GM12878 (cell line): ENCODE data around the gene TMEM114. TPM values are rescaled to one million over a fixed set of nuclear protein-coding genes. Genes with fewer than 3 reads are reported as not detected.

ENCODE experiments used
- ATAC-seq: fragments of 200-7000 bp; cut with Tn5 transposase; 3 replicates; pipeline ENCODE4 v1.9.1; 2020; ENCODE audit warnings: mild to moderate bottlenecking, moderate library complexity
- BruUV-seq: library from RNA; stranded (reverse); fragments of 400-500 nt; replicated peaks from 2 replicates; lab custom pipeline; 2021; lab: Mats Ljungman, UMichigan
- CTCF ChIA-PET: fragments of 300-600 bp; sonication (Branson Sonifier 250); formaldehyde crosslinking; extraction: SDS; loops from one replicate; lab custom pipeline; 2021; ENCODE audit warnings: inconsistent platforms; lab: Yijun Ruan, JAX
- POLR2A ChIA-PET: fragments of 350-600 bp; formaldehyde crosslinking; extraction: SDS; loops from one replicate; lab custom pipeline; 2021; ENCODE audit warnings: inconsistent platforms; lab: Charles Lee
- RAD21 ChIA-PET: fragments of 300-600 bp; sonication (Branson Sonifier 250); formaldehyde crosslinking; loops from one replicate; lab custom pipeline; 2023; ENCODE audit warnings: antibody characterized with exemption; ENCODE audit not compliant: unreplicated experiment; lab: Charles Lee
- SMC1A ChIA-PET: fragments of 300-600 bp; sonication (Branson Sonifier 250); formaldehyde crosslinking; loops from one replicate; lab custom pipeline; 2023; ENCODE audit not compliant: unreplicated experiment, uncharacterized antibody; lab: Charles Lee
- DNase-seq: peaks from one replicate; pipeline ENCODE4 v3.0.0-alpha.2; 2011; ENCODE audit warnings: low read depth, low spot score
- FAIRE-seq: peaks from 3 replicates; lab custom pipeline; 2011; peaks lifted over from hg19 to GRCh38; lab: Jason Lieb, UNC
- H2AFZ ChIP-seq: 2 replicates; pipeline ENCODE4 v1.6.0; 2011; ENCODE audit warnings: low read depth, low read length, control low read depth; ENCODE audit not compliant: control insufficient read depth
- H3K27ac ChIP-seq: 2 replicates; pipeline ENCODE4 v1.5.1; 2011; ENCODE audit warnings: control low read depth; ENCODE audit not compliant: control insufficient read depth, insufficient read depth
- H3K27me3 ChIP-seq, 2 experiments: replicated peaks in 1 of 2; 2 replicates each; pipeline versions ENCODE4 v1.6.0 to v1.6.1; 2011; ENCODE audit warnings: low read length in 1 of 2; ENCODE audit not compliant: control insufficient read depth in 2 of 2, insufficient read depth in 2 of 2
- H3K36me3 ChIP-seq, 2 experiments: 2 replicates each; pipeline ENCODE4 v1.5.1; 2011; ENCODE audit warnings: low read length in 1 of 2; ENCODE audit not compliant: control insufficient read depth in 2 of 2, insufficient read depth in 2 of 2
- H3K4me1 ChIP-seq: 2 replicates; pipeline ENCODE4 v1.6.1; 2011; ENCODE audit warnings: mild to moderate bottlenecking, low read length, moderate library complexity, mixed read lengths; ENCODE audit not compliant: control insufficient read depth, insufficient read depth
- H3K4me2 ChIP-seq: 2 replicates; pipeline ENCODE4 v1.6.0; 2011; ENCODE audit warnings: control low read depth; ENCODE audit not compliant: control insufficient read depth, insufficient read depth
- H3K4me3 ChIP-seq: fragments of 200-600 bp; sonication (generic); 2 replicates; pipeline ENCODE4 v1.5.1; 2016
- H3K79me2 ChIP-seq: 2 replicates; pipeline ENCODE4 v1.6.0; 2011; ENCODE audit warnings: low read length; ENCODE audit not compliant: control insufficient read depth, insufficient read depth
- H3K9ac ChIP-seq: 2 replicates; pipeline ENCODE4 v1.8.0; 2011; ENCODE audit warnings: low read length, control low read depth, mixed read lengths; ENCODE audit not compliant: control insufficient read depth, insufficient read depth
- H3K9me3 ChIP-seq: replicated peaks from 3 replicates; pipeline ENCODE4 v1.5.1; 2011; ENCODE audit warnings: mild to moderate bottlenecking, low read length; ENCODE audit not compliant: control insufficient read depth, insufficient read depth
- H4K20me1 ChIP-seq: 2 replicates; pipeline ENCODE4 v1.6.0; 2011; ENCODE audit not compliant: control insufficient read depth, insufficient read depth
- CBFB ChIP-seq: IDR thresholded peaks from 2 replicates; pipeline ENCODE4 v1.6.1; 2016; ENCODE audit warnings: antibody characterized with exemption, low read depth
- HDAC6 ChIP-seq: fragments of 200-600 bp; sonication (generic); IDR thresholded peaks from one replicate; pipeline ENCODE4 v1.8.0; 2017; ENCODE audit warnings: antibody characterized with exemption; ENCODE audit not compliant: unreplicated experiment
- HDGF ChIP-seq: fragments of 450-650 bp; IDR thresholded peaks from 2 replicates; pipeline ENCODE4 v1.6.1; 2016; ENCODE audit warnings: antibody characterized with exemption
- NFYA ChIP-seq: IDR thresholded peaks from 2 replicates; pipeline ENCODE4 v1.6.1; 2011; ENCODE audit warnings: low read depth, mild to moderate bottlenecking, low read length, improper control_type of control experiment, borderline replicate concordance
- PAX5 ChIP-seq: IDR thresholded peaks from 2 replicates; pipeline ENCODE4 v1.6.1; 2011; ENCODE audit warnings: low read depth, low read length, borderline replicate concordance
- PML ChIP-seq: IDR thresholded peaks from 2 replicates; pipeline ENCODE4 v1.6.1; 2012; ENCODE audit warnings: low read length, inconsistent platforms
- POLR2AphosphoS5 ChIP-seq: IDR thresholded peaks from 2 replicates; pipeline ENCODE4 v1.6.1; 2011; ENCODE audit warnings: mild to moderate bottlenecking, low read length, inconsistent platforms
- POU2F2 ChIP-seq: IDR thresholded peaks from 3 replicates; pipeline ENCODE4 v1.6.1; 2011; ENCODE audit warnings: low read depth, mild to moderate bottlenecking, low read length, borderline replicate concordance
- SUPT20H ChIP-seq: IDR thresholded peaks from 2 replicates; pipeline ENCODE4 v1.6.1; 2011; ENCODE audit warnings: low read depth, mild to moderate bottlenecking, low read length, moderate library complexity, borderline replicate concordance; ENCODE audit not compliant: control insufficient read depth
- YY1 ChIP-seq: IDR thresholded peaks from 2 replicates; pipeline ENCODE4 v1.6.1; 2011; ENCODE audit warnings: low read depth, mild to moderate bottlenecking, low read length
- ZBTB33 ChIP-seq: fragments of 450-650 bp; IDR thresholded peaks from 2 replicates; pipeline ENCODE4 v1.6.1; 2017; ENCODE audit warnings: mild to moderate bottlenecking
- ZNF687 ChIP-seq: fragments of 450-650 bp; IDR thresholded peaks from 2 replicates; pipeline ENCODE4 v1.6.1; 2017; ENCODE audit warnings: mild to moderate bottlenecking, moderate library complexity
- WGBS: methylation state at CpG from one replicate; pipeline ENCODE4 v1.1.6; 2016; ENCODE audit warnings: low lambda C conversion rate; ENCODE audit not compliant: insufficient replicate concordance, insufficient coverage; ENCODE audit errors: missing lambda C conversion rate; 5-methylcytosine and 5-hydroxymethylcytosine counted together
- in situ Hi-C: fragments of 300-500 bp; cut with MboI; formaldehyde crosslinking; loops from 9 replicates; pipeline ENCODE4 v1.14.3; 2018; ENCODE audit warnings: mixed read lengths
- intact Hi-C: fragments of 100-400 bp; cut with micrococcal nuclease; formaldehyde crosslinking; loops from one replicate; pipeline ENCODE4 v1.14.2; 2022; ENCODE audit not compliant: unreplicated experiment
- polyA plus RNA-seq, 11 experiments: library from polyadenylated mRNA; depleted of rRNA in 4 of 11; unstranded in 6 of 11; stranded (reverse) in 5 of 11; fragments of >200 nt; fragmentation: Nextera tagmentation in 4 of 11; fragmentation: Illumina TruSeq in 1 of 11; extraction: Ambion mirVana in 4 of 11; extraction: Trizol in 1 of 11; gene quantifications; 1 replicate in 1 of 11; 2 replicates in 10 of 11; pipeline versions ENCODE4 v1.2.1 to v1.2.3, GENCODE V29; 2011 to 2016; ENCODE audit warnings: inconsistent platforms in 2 of 11, missing spikeins in 2 of 11, low read depth in 1 of 11
- total RNA-seq, 4 experiments: library from RNA; depleted of rRNA in 3 of 4; stranded (reverse); fragments of >200 nt in 3 of 4; fragmentation: Illumina TruSeq in 1 of 4; extraction: Trizol in 1 of 4; gene quantifications; 2 replicates each; pipeline versions ENCODE4 v1.2.1 to v1.2.3, GENCODE V29; 2013 to 2021

TMEM114 gene
- total and polyA plus RNA-seq, 10 of the 15 experiments (the other 5 are each of a cell fraction or from before 2014, with no cell fraction given), result not detected

DNA sequence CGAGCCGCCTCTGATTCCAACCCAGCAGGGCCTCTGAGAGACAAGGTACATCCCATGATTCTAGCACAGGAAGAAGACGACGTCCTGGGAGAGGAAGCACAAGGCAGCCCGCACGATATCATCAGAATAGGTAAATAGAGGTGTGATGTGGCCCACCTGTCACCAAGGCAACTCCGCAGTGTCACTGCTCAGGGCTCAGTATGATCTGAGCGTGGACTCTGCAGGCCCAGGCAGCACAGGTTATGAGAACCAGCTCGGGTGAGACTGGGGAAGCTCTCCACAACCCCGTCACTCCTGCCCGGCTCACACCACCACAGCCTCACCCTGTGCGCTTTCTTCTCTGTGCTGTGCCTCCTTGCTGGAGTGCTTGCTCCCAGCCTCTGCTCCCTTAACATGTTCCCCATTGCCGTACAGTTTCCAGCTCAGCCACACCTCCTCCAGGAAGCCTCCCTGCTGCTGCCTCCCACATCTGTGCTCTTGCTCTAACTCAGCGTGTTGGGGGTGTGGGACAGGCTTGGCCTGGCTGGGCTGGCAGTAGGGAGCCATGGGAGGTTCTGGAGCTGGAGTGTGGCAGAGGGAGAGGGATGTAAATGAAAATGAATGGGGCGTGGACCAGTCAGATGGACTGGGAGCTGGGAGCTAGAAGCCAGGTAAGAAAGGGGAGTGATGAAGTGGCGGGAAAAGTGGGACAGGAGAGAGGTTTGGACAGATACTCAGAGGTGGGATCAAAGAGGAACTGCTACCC lies 38.8 kb upstream of the TMEM114 start (continued):
- TF ChIP-seq ZNF687 (no peak), HDGF (no peak), CBFB (no peak)

DNA sequence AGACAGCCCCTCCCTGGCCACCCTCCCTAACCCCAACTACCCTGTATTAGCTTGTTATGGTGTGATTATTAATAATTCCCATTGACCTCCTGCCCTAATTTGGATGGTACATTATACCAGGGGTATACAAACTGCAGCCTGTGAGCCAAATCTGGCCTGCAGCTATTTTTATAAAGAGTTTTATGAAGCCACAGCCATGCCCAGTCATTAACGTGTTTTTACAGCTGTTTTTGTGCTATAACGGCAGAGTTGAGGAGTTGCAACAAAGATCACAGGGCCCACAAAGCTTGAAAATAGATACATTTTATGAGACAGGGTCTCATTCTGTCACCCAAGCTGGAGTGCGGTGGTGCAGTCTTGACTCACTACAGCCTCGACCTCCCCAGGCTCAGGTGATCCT lies 37.1 kb upstream of the TMEM114 start:
- ChIA-PET RAD21 (no interaction called here), SMC1A (no interaction called here), CTCF (no interaction called here), POLR2A (no interaction called here)
- H3K4me1 ChIP-seq, result no peaks in the 10 kb centered on the region
- no peak overlapping the region for H3K4me2 ChIP-seq
- H3K27me3 ChIP-seq, result no peaks in the 10 kb centered on the region
- FAIRE-seq, result no peak
- WGBS, result 100% methylated on average over 4 of the region's 4 CpGs
- H3K36me3 ChIP-seq, result peaks cover 8 to 22% of the 10 kb centered on the region in 2 experiments
- no peaks in the 10 kb centered on the region for H3K9me3 ChIP-seq
- H3K4me3 ChIP-seq, result no peak overlapping the region
- no peak for ATAC-seq
- intact Hi-C loops, result no loop called here
- BruUV-seq, result no TSS peak
- no peak for DNase-seq
- in situ Hi-C loops, result no loop called here
- no peak overlapping the region for H3K9ac ChIP-seq
- H3K27ac ChIP-seq, result no peak overlapping the region
- peaks cover 12% of the 10 kb centered on the region for H3K79me2 ChIP-seq
- H4K20me1 ChIP-seq, result no peaks in the 10 kb centered on the region
- H2AFZ ChIP-seq, result no peak overlapping the region
- no peak for TF ChIP-seq NFYA
- TF ChIP-seq POU2F2, result no peak
- TF ChIP-seq PAX5, result no peak
- no peak for TF ChIP-seq CBFB
- no peak for TF ChIP-seq ZBTB33
- no peak for TF ChIP-seq YY1
- no peak for TF ChIP-seq SUPT20H
- TF ChIP-seq HDAC6, result no peak
- no peak for TF ChIP-seq ZNF687
- TF ChIP-seq POLR2AphosphoS5, result no peak
- no peak for TF ChIP-seq PML
